HepG2 (cell line): Measurements from ENCODE around the gene ELP2. TPM values are rescaled to one million over a fixed set of nuclear protein-coding genes. Genes with fewer than 3 reads are reported as not detected.
A peak's percentile ranks its signal among the peaks of the same experiment; 100 is the strongest.

ENCODE experiments used
- ATF7-NPFF ChIP-seq: sonication (generic); formaldehyde crosslinking; IDR thresholded peaks from 2 replicates; pipeline ENCODE4 v1.8.1; 2023; ENCODE audit warnings: mild to moderate bottlenecking, low read depth, missing genetic modification reagents, moderate library complexity
- BRD4 ChIP-seq: sonication (generic); formaldehyde crosslinking; IDR thresholded peaks from 2 replicates; pipeline ENCODE4 v1.4.0; 2020; ENCODE audit warnings: missing genetic modification reagents
- CENPX ChIP-seq: sonication (generic); formaldehyde crosslinking; IDR thresholded peaks from 2 replicates; pipeline ENCODE4 v1.9.0; 2021; ENCODE audit warnings: mild to moderate bottlenecking, missing genetic modification reagents, moderate library complexity
- MIER3 ChIP-seq: IDR thresholded peaks from 2 replicates; pipeline ENCODE4 v1.6.1; 2016; ENCODE audit warnings: missing compliant biosample characterization, borderline replicate concordance
- NFYB ChIP-seq: sonication (generic); formaldehyde crosslinking; IDR thresholded peaks from 2 replicates; pipeline ENCODE4 v1.4.0; 2020; ENCODE audit warnings: missing genetic modification reagents
- NKX3-1 ChIP-seq: sonication (generic); formaldehyde crosslinking; IDR thresholded peaks from 2 replicates; pipeline ENCODE4 v1.5.0; 2020; ENCODE audit warnings: missing genetic modification reagents
- SALL1 ChIP-seq: sonication (generic); formaldehyde crosslinking; IDR thresholded peaks from 2 replicates; pipeline ENCODE4 v1.8.0; 2022; ENCODE audit warnings: mild to moderate bottlenecking, missing genetic modification reagents
- ZIK1 ChIP-seq: sonication (generic); formaldehyde crosslinking; IDR thresholded peaks from 2 replicates; pipeline ENCODE4 v1.5.0; 2020; ENCODE audit warnings: mild to moderate bottlenecking, low read depth, missing genetic modification reagents, borderline replicate concordance
- ZNF10 ChIP-seq: sonication (generic); formaldehyde crosslinking; IDR thresholded peaks from 2 replicates; pipeline ENCODE4 v1.4.0; 2020; ENCODE audit warnings: mild to moderate bottlenecking, low read depth, missing genetic modification reagents, borderline replicate concordance
- ZNF431 ChIP-seq: sonication (generic); formaldehyde crosslinking; IDR thresholded peaks from 2 replicates; pipeline ENCODE4 v1.9.0; 2022; ENCODE audit warnings: missing genetic modification reagents, low read depth, mild to moderate bottlenecking, borderline replicate concordance
- ZNF556 ChIP-seq: sonication (generic); formaldehyde crosslinking; IDR thresholded peaks from 2 replicates; pipeline ENCODE4 v1.4.0; 2020; ENCODE audit warnings: mild to moderate bottlenecking, missing genetic modification reagents, borderline replicate concordance
- ZNF570 ChIP-seq: sonication (generic); formaldehyde crosslinking; IDR thresholded peaks from 2 replicates; pipeline ENCODE4 v1.4.0; 2020; ENCODE audit warnings: mild to moderate bottlenecking, missing genetic modification reagents, borderline replicate concordance
- ZNF605 ChIP-seq: sonication (generic); formaldehyde crosslinking; IDR thresholded peaks from 2 replicates; pipeline ENCODE4 v1.8.0; 2022; ENCODE audit warnings: mild to moderate bottlenecking, missing genetic modification reagents
- polyA plus RNA-seq, 8 experiments: library from polyadenylated mRNA; depleted of rRNA in 3 of 8; stranded (reverse) in 7 of 8; unstranded in 1 of 8; fragments of >200 nt; fragmentation: Illumina TruSeq in 4 of 8; extraction: Trizol in 4 of 8; gene quantifications; 2 replicates each; pipeline versions ENCODE4 v1.2.1 to v1.2.3, GENCODE V29; 2011 to 2016; ENCODE audit warnings: low read depth in 4 of 8, missing spikeins in 1 of 8, mixed read lengths in 1 of 8; ENCODE audit not compliant: insufficient read depth in 1 of 8
- total RNA-seq, 5 experiments: library from RNA; depleted of rRNA; stranded (reverse); fragments of >200 nt; fragmentation: Illumina TruSeq; extraction: Trizol; gene quantifications; 2 replicates each; pipeline ENCODE4 v1.2.3, GENCODE V29; 2016; ENCODE audit warnings: low read depth in 1 of 5
- TF ChIP-seq, protein P1 (sequence below), 2 experiments: fragments of 450-650 bp in 1 of 2; sonication (generic) in 1 of 2; formaldehyde crosslinking in 1 of 2; IDR thresholded peaks; 2 replicates each; pipeline versions ENCODE4 v1.6.1 to v1.8.0; 2016 to 2022; ENCODE audit warnings: antibody characterized with exemption in 1 of 2, mild to moderate bottlenecking in 1 of 2, missing genetic modification reagents in 1 of 2
- TF ChIP-seq, protein P2 (sequence below): sonication (generic); formaldehyde crosslinking; IDR thresholded peaks from 2 replicates; pipeline ENCODE4 v1.8.0; 2022; ENCODE audit warnings: missing genetic modification reagents, mild to moderate bottlenecking, moderate library complexity, borderline replicate concordance
- TF ChIP-seq, protein P3 (sequence below): sonication (generic); formaldehyde crosslinking; IDR thresholded peaks from 2 replicates; pipeline ENCODE4 v1.9.0; 2021; ENCODE audit warnings: missing genetic modification reagents, mild to moderate bottlenecking, borderline replicate concordance

The ELP2 gene
- total and polyA plus RNA-seq, 2 of the 13 experiments (the other 11 are each of a cell fraction or from before 2014, with no cell fraction given): 98.7 to 100 TPM

GRCh38 chr18:36129300-36130038 is at the start of gene ELP2, which contains the start of gene SLC39A6 (continued):
- TF ChIP-seq MIER3 (CRISPR knock-in tag): peak; percentile 19; the same call in 1 of the 2 replicates
- TF ChIP-seq NFYB (CRISPR knock-in tag): peak; percentile 58; the same call in 1 of the 2 replicates
- TF ChIP-seq ATF7-NPFF: no peak; the same call in 1 of the 2 replicates
- TF ChIP-seq, protein P1, sequence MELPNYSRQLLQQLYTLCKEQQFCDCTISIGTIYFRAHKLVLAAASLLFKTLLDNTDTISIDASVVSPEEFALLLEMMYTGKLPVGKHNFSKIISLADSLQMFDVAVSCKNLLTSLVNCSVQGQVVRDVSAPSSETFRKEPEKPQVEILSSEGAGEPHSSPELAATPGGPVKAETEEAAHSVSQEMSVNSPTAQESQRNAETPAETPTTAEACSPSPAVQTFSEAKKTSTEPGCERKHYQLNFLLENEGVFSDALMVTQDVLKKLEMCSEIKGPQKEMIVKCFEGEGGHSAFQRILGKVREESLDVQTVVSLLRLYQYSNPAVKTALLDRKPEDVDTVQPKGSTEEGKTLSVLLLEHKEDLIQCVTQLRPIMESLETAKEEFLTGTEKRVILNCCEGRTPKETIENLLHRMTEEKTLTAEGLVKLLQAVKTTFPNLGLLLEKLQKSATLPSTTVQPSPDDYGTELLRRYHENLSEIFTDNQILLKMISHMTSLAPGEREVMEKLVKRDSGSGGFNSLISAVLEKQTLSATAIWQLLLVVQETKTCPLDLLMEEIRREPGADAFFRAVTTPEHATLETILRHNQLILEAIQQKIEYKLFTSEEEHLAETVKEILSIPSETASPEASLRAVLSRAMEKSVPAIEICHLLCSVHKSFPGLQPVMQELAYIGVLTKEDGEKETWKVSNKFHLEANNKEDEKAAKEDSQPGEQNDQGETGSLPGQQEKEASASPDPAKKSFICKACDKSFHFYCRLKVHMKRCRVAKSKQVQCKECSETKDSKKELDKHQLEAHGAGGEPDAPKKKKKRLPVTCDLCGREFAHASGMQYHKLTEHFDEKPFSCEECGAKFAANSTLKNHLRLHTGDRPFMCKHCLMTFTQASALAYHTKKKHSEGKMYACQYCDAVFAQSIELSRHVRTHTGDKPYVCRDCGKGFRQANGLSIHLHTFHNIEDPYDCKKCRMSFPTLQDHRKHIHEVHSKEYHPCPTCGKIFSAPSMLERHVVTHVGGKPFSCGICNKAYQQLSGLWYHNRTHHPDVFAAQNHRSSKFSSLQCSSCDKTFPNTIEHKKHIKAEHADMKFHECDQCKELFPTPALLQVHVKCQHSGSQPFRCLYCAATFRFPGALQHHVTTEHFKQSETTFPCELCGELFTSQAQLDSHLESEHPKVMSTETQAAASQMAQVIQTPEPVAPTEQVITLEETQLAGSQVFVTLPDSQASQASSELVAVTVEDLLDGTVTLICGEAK (IDR thresholded peaks at IDR 0.05): 0 out of 2 replicates have a peak, but pooled peaks have one; percentile 15
- TF ChIP-seq, protein P1 (CRISPR knock-in tag; IDR thresholded peaks at IDR 0.05): peak; percentile 53; the same call in 1 of the 2 replicates
- TF ChIP-seq, protein P2, sequence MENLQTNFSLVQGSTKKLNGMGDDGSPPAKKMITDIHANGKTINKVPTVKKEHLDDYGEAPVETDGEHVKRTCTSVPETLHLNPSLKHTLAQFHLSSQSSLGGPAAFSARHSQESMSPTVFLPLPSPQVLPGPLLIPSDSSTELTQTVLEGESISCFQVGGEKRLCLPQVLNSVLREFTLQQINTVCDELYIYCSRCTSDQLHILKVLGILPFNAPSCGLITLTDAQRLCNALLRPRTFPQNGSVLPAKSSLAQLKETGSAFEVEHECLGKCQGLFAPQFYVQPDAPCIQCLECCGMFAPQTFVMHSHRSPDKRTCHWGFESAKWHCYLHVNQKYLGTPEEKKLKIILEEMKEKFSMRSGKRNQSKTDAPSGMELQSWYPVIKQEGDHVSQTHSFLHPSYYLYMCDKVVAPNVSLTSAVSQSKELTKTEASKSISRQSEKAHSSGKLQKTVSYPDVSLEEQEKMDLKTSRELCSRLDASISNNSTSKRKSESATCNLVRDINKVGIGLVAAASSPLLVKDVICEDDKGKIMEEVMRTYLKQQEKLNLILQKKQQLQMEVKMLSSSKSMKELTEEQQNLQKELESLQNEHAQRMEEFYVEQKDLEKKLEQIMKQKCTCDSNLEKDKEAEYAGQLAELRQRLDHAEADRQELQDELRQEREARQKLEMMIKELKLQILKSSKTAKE (CRISPR knock-in tag): peak; percentile 50
- TF ChIP-seq ZNF605 (CRISPR knock-in tag): peak; percentile 85
- TF ChIP-seq SALL1 (CRISPR knock-in tag): peak; percentile 76; the same call in 1 of the 2 replicates
- TF ChIP-seq, protein P3, sequence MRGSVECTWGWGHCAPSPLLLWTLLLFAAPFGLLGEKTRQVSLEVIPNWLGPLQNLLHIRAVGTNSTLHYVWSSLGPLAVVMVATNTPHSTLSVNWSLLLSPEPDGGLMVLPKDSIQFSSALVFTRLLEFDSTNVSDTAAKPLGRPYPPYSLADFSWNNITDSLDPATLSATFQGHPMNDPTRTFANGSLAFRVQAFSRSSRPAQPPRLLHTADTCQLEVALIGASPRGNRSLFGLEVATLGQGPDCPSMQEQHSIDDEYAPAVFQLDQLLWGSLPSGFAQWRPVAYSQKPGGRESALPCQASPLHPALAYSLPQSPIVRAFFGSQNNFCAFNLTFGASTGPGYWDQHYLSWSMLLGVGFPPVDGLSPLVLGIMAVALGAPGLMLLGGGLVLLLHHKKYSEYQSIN (CRISPR knock-in tag): no peak
- TF ChIP-seq BRD4 (CRISPR knock-in tag): no peak; the same call in 1 of the 2 replicates
- TF ChIP-seq NKX3-1 (CRISPR knock-in tag): peak; percentile 95
- TF ChIP-seq ZIK1 (CRISPR knock-in tag): peak; percentile 42
- TF ChIP-seq ZNF570 (CRISPR knock-in tag): no peak
- TF ChIP-seq ZNF556 (CRISPR knock-in tag): 0 out of 2 replicates have a peak, but pooled peaks have one; percentile 76
- TF ChIP-seq ZNF431 (CRISPR knock-in tag): peak; percentile 13; the same call in 1 of the 2 replicates
- no peak for TF ChIP-seq ZNF10 (CRISPR knock-in tag)
- TF ChIP-seq CENPX (CRISPR knock-in tag): no peak
